Measurements from ENCODE around the gene LSM4.
A peak's percentile ranks its signal among the peaks of the same experiment; 100 is the strongest.

The LSM4 gene

GRCh38 chr19:18344582-18344950, 21.7 kb upstream of the LSM4 start:
- DNase-seq, result no peak
- no peaks in the 10 kb centered on the region for H3K27me3 ChIP-seq (replicated peaks)
- no peaks in the 10 kb centered on the region for H3K36me3 ChIP-seq (replicated peaks)
- no peak overlapping the region for H3K27ac ChIP-seq
- no peak for TF ChIP-seq CTCF (IDR thresholded peaks at IDR 0.05; ENCODE audit: low read depth, low read length, missing control alignments)
- in situ Hi-C loops (cut with HindIII; ENCODE audit: low pct_ligation_motif_present, low sequenced_read_pairs), result no loop called here
- H3K4me3 ChIP-seq (ENCODE audit: low read depth, low read length), result no peak overlapping the region

GRCh38 chr19:18342090-18342632, 19.3 kb upstream of the LSM4 start:
- in situ Hi-C loops (cut with HindIII; ENCODE audit: low pct_ligation_motif_present, low sequenced_read_pairs), result no loop called here
- Histone ChIP-seq H3K36me3 (replicated peaks) (no peaks in the 10 kb centered on the region), H3K27ac (no peak overlapping the region), H3K27me3 (replicated peaks) (no peaks in the 10 kb centered on the region), H3K4me3 (ENCODE audit: low read depth, low read length) (no peak overlapping the region)
- DNase-seq, result no peak
- no peak for TF ChIP-seq CTCF (IDR thresholded peaks at IDR 0.05; ENCODE audit: low read depth, low read length, missing control alignments)

- Histone ChIP-seq H3K27me3 (replicated peaks) (no peaks in the 10 kb centered on the region), H3K4me3 (ENCODE audit: low read depth, low read length) (peak overlapping the region; percentile 74), H3K36me3 (replicated peaks) (no peaks in the 10 kb centered on the region), H3K27ac (no peak overlapping the region)
- TF ChIP-seq CTCF (IDR thresholded peaks at IDR 0.05; ENCODE audit: low read depth, low read length, missing control alignments), result no peak
- in situ Hi-C loops (cut with HindIII; ENCODE audit: low pct_ligation_motif_present, low sequenced_read_pairs), result no loop called here
- no peak for DNase-seq
Observed at GRCh38 chr19:18340990-18341868, 18.4 kb upstream of the LSM4 start.

- Histone ChIP-seq H3K36me3 (replicated peaks) (no peaks in the 10 kb centered on the region), H3K27me3 (replicated peaks) (no peaks in the 10 kb centered on the region), H3K4me3 (ENCODE audit: low read depth, low read length) (peak within 1 kb of the TSS; percentile 74), H3K27ac (no peak within 1 kb of the TSS)
- DNase-seq, result no peak
- in situ Hi-C loops (cut with HindIII; ENCODE audit: low pct_ligation_motif_present, low sequenced_read_pairs), result no loop called here
- no peak for TF ChIP-seq CTCF (IDR thresholded peaks at IDR 0.05; ENCODE audit: low read depth, low read length, missing control alignments)
Observed at GRCh38 chr19:18340190-18340989, 17.5 kb upstream of the LSM4 start, which contains the start of gene PGPEP1. TSS of gene PGPEP1 (plus strand) at chr19:18340598. CDS start at chr19:18340682, 84 bp downstream.

GRCh38 chr19:18339723-18340122, 16.8 kb upstream of the LSM4 start:
- no peaks in the 10 kb centered on the region for H3K36me3 ChIP-seq (replicated peaks)
- H3K27ac ChIP-seq, result no peak overlapping the region
- H3K4me3 ChIP-seq (ENCODE audit: low read depth, low read length), result no peak overlapping the region
- DNase-seq, result no peak
- H3K27me3 ChIP-seq (replicated peaks), result no peaks in the 10 kb centered on the region
- in situ Hi-C loops (cut with HindIII; ENCODE audit: low pct_ligation_motif_present, low sequenced_read_pairs), result no loop called here
- peak; percentile 61 for TF ChIP-seq CTCF (IDR thresholded peaks at IDR 0.05; ENCODE audit: low read depth, low read length, missing control alignments)

Data from brain microvascular endothelial cell (primary cell).